Nephron (organoid): Measurements from ENCODE around the gene SDHA.
"Not testable (repeated sequence)": the region's sequence is repeated elsewhere in the genome, so short reads cannot be mapped to it uniquely, and the experiment has no call there.

Experiments used
- H3K27ac Mint-ChIP-seq, 3 experiments: 2 replicates each; pipeline ENCODE4 v1.8.0; 2020; ENCODE audit warnings: mixed read lengths in 3 of 3, mild to moderate bottlenecking in 2 of 3, moderate library complexity in 1 of 3
- H3K27me3 Mint-ChIP-seq: 2 replicates; pipeline ENCODE4 v1.8.0; 2021; ENCODE audit warnings: low read depth, mild to moderate bottlenecking, moderate library complexity, mixed read lengths
- H3K36me3 Mint-ChIP-seq: 2 replicates; pipeline ENCODE4 v1.8.0; 2020; ENCODE audit warnings: low read depth, mixed read lengths
- H3K4me1 Mint-ChIP-seq: 2 replicates; pipeline ENCODE4 v1.8.0; 2020; ENCODE audit warnings: mixed read lengths
- H3K4me3 Mint-ChIP-seq, 3 experiments: 2 replicates each; pipeline ENCODE4 v1.8.0; 2020; ENCODE audit warnings: mild to moderate bottlenecking in 3 of 3, mixed read lengths in 3 of 3, moderate library complexity in 2 of 3
- H3K9me3 Mint-ChIP-seq: 2 replicates; pipeline ENCODE4 v1.8.0; 2020; ENCODE audit warnings: mixed read lengths
- CTCF ChIP-seq, 3 experiments: fragments of 200-600 bp; sonication (generic); IDR thresholded peaks; one replicate each; pipeline ENCODE4 v1.5.0; 2021; ENCODE audit warnings: antibody characterized with exemption in 3 of 3; ENCODE audit not compliant: unreplicated experiment in 3 of 3

The SDHA gene

GRCh38 chr5:302966-303365 lies 84.8 kb downstream of the SDHA start:
- Mint-ChIP-seq H3K4me3 (no peak overlapping the region), H3K36me3 (peaks cover 11% of the 10 kb centered on the region), H3K9me3 (no peaks in the 10 kb centered on the region), H3K27ac (peak overlapping the region in 2 of 3 experiments; percentile 80 to 85), H3K4me1 (peaks cover 8% of the 10 kb centered on the region), H3K27me3 (peaks cover 5% of the 10 kb centered on the region)
- no peak for TF ChIP-seq CTCF (IDR thresholded peaks at IDR 0.05; ENCODE audit: unreplicated experiment in 3 of 3)

GRCh38 chr5:303741-304140 lies 85.6 kb downstream of the SDHA start:
- not testable (repeated sequence) for H3K27me3 Mint-ChIP-seq, H3K4me3 Mint-ChIP-seq, H3K9me3 Mint-ChIP-seq
- peaks cover 16% of the 10 kb centered on the region for H3K36me3 Mint-ChIP-seq
- H3K27ac Mint-ChIP-seq: peak overlapping the region in 1 of 3 experiments; percentile 85
- H3K4me1 Mint-ChIP-seq: peaks cover 12% of the 10 kb centered on the region

- Mint-ChIP-seq H3K27ac (no peak overlapping the region), H3K4me3 (no peak overlapping the region), H3K9me3 (no peaks in the 10 kb centered on the region), H3K27me3 (peaks cover 5% of the 10 kb centered on the region), H3K36me3 (peaks cover 17% of the 10 kb centered on the region), H3K4me1 (peaks cover 8% of the 10 kb centered on the region)
- no peak for TF ChIP-seq CTCF (IDR thresholded peaks at IDR 0.05; ENCODE audit: unreplicated experiment in 3 of 3)
Measured at GRCh38 chr5:305050-305449, 86.9 kb downstream of the SDHA start.

- Mint-ChIP-seq H3K36me3 (peaks cover 17% of the 10 kb centered on the region), H3K27me3 (peaks cover 5% of the 10 kb centered on the region), H3K4me3 (no peak overlapping the region), H3K27ac (no peak overlapping the region), H3K9me3 (no peaks in the 10 kb centered on the region), H3K4me1 (peaks cover 8% of the 10 kb centered on the region)
- no peak for TF ChIP-seq CTCF (IDR thresholded peaks at IDR 0.05; ENCODE audit: unreplicated experiment in 3 of 3)
Measured at GRCh38 chr5:305459-305858, 87.3 kb downstream of the SDHA start.

GRCh38 chr5:306011-306805 lies 88.1 kb downstream of the SDHA start:
- Mint-ChIP-seq H3K27me3 (peaks cover 5% of the 10 kb centered on the region), H3K27ac (no peak overlapping the region), H3K9me3 (no peaks in the 10 kb centered on the region), H3K36me3 (peaks cover 21% of the 10 kb centered on the region), H3K4me1 (peaks cover 8% of the 10 kb centered on the region), H3K4me3 (no peak overlapping the region)
- TF ChIP-seq CTCF (IDR thresholded peaks at IDR 0.05; ENCODE audit: unreplicated experiment in 3 of 3): no peak
